Measurements from ENCODE around the gene TENT4B. TPM values are rescaled to one million over a fixed set of nuclear protein-coding genes. Genes with fewer than 3 reads are reported as not detected.

TENT4B gene
- total RNA-seq, 1 donor from 2014 or later, result 7.1 TPM

GRCh38 chr16:50257876-50258275 is 104.8 kb downstream of the TENT4B start:
- TF ChIP-seq CTCF (IDR thresholded peaks at IDR 0.05; ENCODE audit: unreplicated experiment), result no peak
- no peaks in the 10 kb centered on the region for H3K27me3 Mint-ChIP-seq (ENCODE audit: unreplicated experiment)
- no peaks in the 10 kb centered on the region for H3K9me3 Mint-ChIP-seq (ENCODE audit: unreplicated experiment)
- H3K36me3 Mint-ChIP-seq (ENCODE audit: low read depth, unreplicated experiment), result no peaks in the 10 kb centered on the region
- no peak for DNase-seq (ENCODE audit: low spot score)
- H3K27ac Mint-ChIP-seq (ENCODE audit: unreplicated experiment), result no peak overlapping the region
- no peak overlapping the region for H3K4me3 Mint-ChIP-seq (ENCODE audit: unreplicated experiment)
- no peaks in the 10 kb centered on the region for H3K4me1 Mint-ChIP-seq (ENCODE audit: unreplicated experiment)

GRCh38 chr16:50259334-50260205 is 106.5 kb downstream of the TENT4B start:
- no peaks in the 10 kb centered on the region for H3K36me3 Mint-ChIP-seq (ENCODE audit: low read depth, unreplicated experiment)
- no peak for DNase-seq (ENCODE audit: low spot score)
- H3K27me3 Mint-ChIP-seq (ENCODE audit: unreplicated experiment), result no peaks in the 10 kb centered on the region
- H3K9me3 Mint-ChIP-seq (ENCODE audit: unreplicated experiment), result no peaks in the 10 kb centered on the region
- TF ChIP-seq CTCF (IDR thresholded peaks at IDR 0.05; ENCODE audit: unreplicated experiment), result no peak
- H3K27ac Mint-ChIP-seq (ENCODE audit: unreplicated experiment), result no peak overlapping the region
- H3K4me1 Mint-ChIP-seq (ENCODE audit: unreplicated experiment), result no peaks in the 10 kb centered on the region
- H3K4me3 Mint-ChIP-seq (ENCODE audit: unreplicated experiment), result no peak overlapping the region

GRCh38 chr16:50260206-50261159 is 107.4 kb downstream of the TENT4B start:
- no peaks in the 10 kb centered on the region for H3K9me3 Mint-ChIP-seq (ENCODE audit: unreplicated experiment)
- TF ChIP-seq CTCF (IDR thresholded peaks at IDR 0.05; ENCODE audit: unreplicated experiment), result no peak
- H3K27me3 Mint-ChIP-seq (ENCODE audit: unreplicated experiment), result no peaks in the 10 kb centered on the region
- H3K4me1 Mint-ChIP-seq (ENCODE audit: unreplicated experiment), result peaks cover 2% of the 10 kb centered on the region
- no peak for DNase-seq (ENCODE audit: low spot score)
- no peak overlapping the region for H3K4me3 Mint-ChIP-seq (ENCODE audit: unreplicated experiment)
- no peaks in the 10 kb centered on the region for H3K36me3 Mint-ChIP-seq (ENCODE audit: low read depth, unreplicated experiment)
- no peak overlapping the region for H3K27ac Mint-ChIP-seq (ENCODE audit: unreplicated experiment)

- Mint-ChIP-seq H3K27me3 (ENCODE audit: unreplicated experiment) (no peaks in the 10 kb centered on the region), H3K9me3 (ENCODE audit: unreplicated experiment) (no peaks in the 10 kb centered on the region), H3K36me3 (ENCODE audit: low read depth, unreplicated experiment) (no peaks in the 10 kb centered on the region), H3K4me1 (ENCODE audit: unreplicated experiment) (peaks cover 2% of the 10 kb centered on the region), H3K27ac (ENCODE audit: unreplicated experiment) (no peak overlapping the region), H3K4me3 (ENCODE audit: unreplicated experiment) (no peak overlapping the region)
- no peak for TF ChIP-seq CTCF (IDR thresholded peaks at IDR 0.05; ENCODE audit: unreplicated experiment)
- DNase-seq (ENCODE audit: low spot score), result no peak
Observed at GRCh38 chr16:50261160-50261706, 108.1 kb downstream of the TENT4B start.

All from endothelial cell (in vitro differentiated cells).